MM.1S (cell line): ENCODE measurements around the gene SHC4.

ENCODE experiments used
- DNase-seq: peaks from one replicate; pipeline ENCODE4 v3.0.0-alpha.2; 2015
- H2AFZ ChIP-seq: fragments of 300-600 bp; sonication (generic); 2 replicates; pipeline ENCODE4 v1.6.0; 2016; ENCODE audit warnings: antibody characterized with exemption, low read length
- H3F3A ChIP-seq: fragments of 300-600 bp; sonication (generic); 2 replicates; pipeline ENCODE4 v1.6.1; 2016; ENCODE audit warnings: mild to moderate bottlenecking, antibody characterized with exemption, low read length, moderate library complexity, mixed read lengths; ENCODE audit not compliant: insufficient read depth
- H3K27ac ChIP-seq: fragments of 300-600 bp; sonication (generic); 2 replicates; pipeline ENCODE4 v1.5.1; 2016; ENCODE audit warnings: mild to moderate bottlenecking, low read length
- H3K27me3 ChIP-seq: fragments of 300-600 bp; sonication (generic); replicated peaks from 2 replicates; pipeline ENCODE4 v1.6.0; 2016; ENCODE audit warnings: low read length; ENCODE audit not compliant: insufficient read depth
- H3K36me3 ChIP-seq: fragments of 300-600 bp; sonication (generic); replicated peaks from 2 replicates; pipeline ENCODE4 v1.6.1; 2016; ENCODE audit warnings: mild to moderate bottlenecking, low read length, mixed read lengths; ENCODE audit not compliant: insufficient read depth
- H3K4me1 ChIP-seq: fragments of 300-600 bp; sonication (generic); 2 replicates; pipeline ENCODE4 v1.6.1; 2016; ENCODE audit warnings: low read length, mixed read lengths
- H3K4me2 ChIP-seq: fragments of 300-600 bp; sonication (generic); 2 replicates; pipeline ENCODE4 v1.6.0; 2016; ENCODE audit warnings: low read depth, low read length
- H3K4me3 ChIP-seq: fragments of 300-600 bp; sonication (generic); 2 replicates; pipeline ENCODE4 v1.5.1; 2016; ENCODE audit warnings: low read length, mixed read lengths
- H3K79me2 ChIP-seq: fragments of 300-600 bp; sonication (generic); 2 replicates; pipeline ENCODE4 v1.6.1; 2016; ENCODE audit warnings: mixed run types, low read length, mixed read lengths
- H3K9ac ChIP-seq: fragments of 300-600 bp; sonication (generic); 2 replicates; pipeline ENCODE4 v1.6.1; 2016; ENCODE audit warnings: low read length, mixed read lengths
- H3K9me2 ChIP-seq: fragments of 300-600 bp; sonication (generic); replicated peaks from 2 replicates; pipeline ENCODE4 v1.6.1; 2016; ENCODE audit warnings: mild to moderate bottlenecking, low read length, mixed read lengths; ENCODE audit not compliant: insufficient read depth
- H3K9me3 ChIP-seq: fragments of 300-600 bp; sonication (generic); replicated peaks from 2 replicates; pipeline ENCODE4 v1.6.1; 2016; ENCODE audit warnings: mild to moderate bottlenecking, low read length, mixed read lengths; ENCODE audit not compliant: insufficient read depth
- H4K20me1 ChIP-seq: fragments of 300-600 bp; sonication (generic); 2 replicates; pipeline ENCODE4 v1.6.1; 2016; ENCODE audit warnings: mild to moderate bottlenecking, low read length, moderate library complexity, mixed read lengths; ENCODE audit not compliant: insufficient read depth
- EZH2 ChIP-seq: fragments of 300-600 bp; sonication (generic); optimal IDR thresholded peaks from 2 replicates; pipeline ENCODE3; 2017; ENCODE audit warnings: low read depth, mild to moderate bottlenecking, antibody characterized with exemption, low read length, mixed read lengths
- EZH2phosphoT487 ChIP-seq: fragments of 300-600 bp; sonication (generic); IDR thresholded peaks from 2 replicates; pipeline ENCODE4 v1.6.1; 2018; ENCODE audit warnings: antibody characterized with exemption, low read length
- TF ChIP-seq, protein P1 (sequence below): fragments of 300-600 bp; sonication (generic); IDR thresholded peaks from 2 replicates; pipeline ENCODE4 v1.5.1; 2016; ENCODE audit warnings: antibody characterized with exemption, low read length, mixed read lengths

Gene SHC4

GRCh38 chr15:48922046-48922445 is 41.7 kb downstream of the SHC4 start:
- H2AFZ ChIP-seq = no peak overlapping the region
- H3K27ac ChIP-seq = no peak overlapping the region
- H3K79me2 ChIP-seq = no peaks in the 10 kb centered on the region
- TF ChIP-seq, protein P1, sequence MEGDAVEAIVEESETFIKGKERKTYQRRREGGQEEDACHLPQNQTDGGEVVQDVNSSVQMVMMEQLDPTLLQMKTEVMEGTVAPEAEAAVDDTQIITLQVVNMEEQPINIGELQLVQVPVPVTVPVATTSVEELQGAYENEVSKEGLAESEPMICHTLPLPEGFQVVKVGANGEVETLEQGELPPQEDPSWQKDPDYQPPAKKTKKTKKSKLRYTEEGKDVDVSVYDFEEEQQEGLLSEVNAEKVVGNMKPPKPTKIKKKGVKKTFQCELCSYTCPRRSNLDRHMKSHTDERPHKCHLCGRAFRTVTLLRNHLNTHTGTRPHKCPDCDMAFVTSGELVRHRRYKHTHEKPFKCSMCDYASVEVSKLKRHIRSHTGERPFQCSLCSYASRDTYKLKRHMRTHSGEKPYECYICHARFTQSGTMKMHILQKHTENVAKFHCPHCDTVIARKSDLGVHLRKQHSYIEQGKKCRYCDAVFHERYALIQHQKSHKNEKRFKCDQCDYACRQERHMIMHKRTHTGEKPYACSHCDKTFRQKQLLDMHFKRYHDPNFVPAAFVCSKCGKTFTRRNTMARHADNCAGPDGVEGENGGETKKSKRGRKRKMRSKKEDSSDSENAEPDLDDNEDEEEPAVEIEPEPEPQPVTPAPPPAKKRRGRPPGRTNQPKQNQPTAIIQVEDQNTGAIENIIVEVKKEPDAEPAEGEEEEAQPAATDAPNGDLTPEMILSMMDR = no peak
- TF ChIP-seq EZH2 = no peak
- no peak for TF ChIP-seq EZH2phosphoT487
- H3K9ac ChIP-seq = no peak overlapping the region
- no peaks in the 10 kb centered on the region for H3K9me3 ChIP-seq
- H3K4me1 ChIP-seq = no peaks in the 10 kb centered on the region
- no peak for DNase-seq
- no peaks in the 10 kb centered on the region for H3K9me2 ChIP-seq
- H3F3A ChIP-seq = no peaks in the 10 kb centered on the region
- H3K36me3 ChIP-seq = no peaks in the 10 kb centered on the region
- H4K20me1 ChIP-seq = no peaks in the 10 kb centered on the region
- H3K4me3 ChIP-seq = no peak overlapping the region
- no peak overlapping the region for H3K4me2 ChIP-seq
- H3K27me3 ChIP-seq = no peaks in the 10 kb centered on the region

- H3K9me2 ChIP-seq = no peaks in the 10 kb centered on the region
- no peak overlapping the region for H3K4me3 ChIP-seq
These were observed 47.0 kb downstream of the SHC4 start for GRCh38 chr15:48916721-48917120.

DNA sequence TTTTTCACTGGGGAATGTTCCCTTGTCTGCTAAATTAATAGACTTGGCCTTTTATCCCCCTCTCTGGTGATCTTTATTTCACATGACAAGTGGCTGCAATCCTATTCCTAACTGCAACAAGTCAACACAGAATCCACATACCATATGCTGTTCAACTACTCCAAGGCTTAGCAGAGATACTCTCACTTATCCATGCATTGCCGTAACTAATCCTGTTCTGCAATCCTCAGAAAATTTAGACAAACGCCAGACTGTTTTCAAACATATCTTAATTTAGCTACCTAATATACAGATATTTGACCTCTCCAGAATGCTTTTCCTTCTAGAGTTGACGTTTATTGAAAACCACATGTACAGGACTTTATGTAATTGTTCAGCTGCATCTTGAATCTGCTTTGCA is 47.9 kb downstream of the SHC4 start:
- no peaks in the 10 kb centered on the region for H4K20me1 ChIP-seq
- H3K9ac ChIP-seq = no peak overlapping the region
- no peaks in the 10 kb centered on the region for H3K9me3 ChIP-seq
- no peak overlapping the region for H2AFZ ChIP-seq
- H3K4me1 ChIP-seq = no peaks in the 10 kb centered on the region
- H3K4me2 ChIP-seq = no peak overlapping the region
- TF ChIP-seq, protein P1 = no peak
- TF ChIP-seq EZH2phosphoT487 (no peak), EZH2 (no peak)
- no peaks in the 10 kb centered on the region for H3K79me2 ChIP-seq
- H3F3A ChIP-seq = no peaks in the 10 kb centered on the region
- H3K9me2 ChIP-seq = no peaks in the 10 kb centered on the region
- no peak overlapping the region for H3K27ac ChIP-seq
- no peaks in the 10 kb centered on the region for H3K27me3 ChIP-seq
- no peak overlapping the region for H3K4me3 ChIP-seq
- DNase-seq = no peak
- H3K36me3 ChIP-seq = no peaks in the 10 kb centered on the region

More at GRCh38 chr15:48916721-48917120, 47.0 kb downstream of the SHC4 start:
- no peaks in the 10 kb centered on the region for H3K27me3 ChIP-seq
- no peak overlapping the region for H3K4me2 ChIP-seq
- no peak for DNase-seq
- H4K20me1 ChIP-seq = no peaks in the 10 kb centered on the region
- no peak for TF ChIP-seq EZH2phosphoT487
- TF ChIP-seq, protein P1 = no peak
- TF ChIP-seq EZH2 = no peak
- H3K79me2 ChIP-seq = no peaks in the 10 kb centered on the region
- no peaks in the 10 kb centered on the region for H3F3A ChIP-seq
- no peaks in the 10 kb centered on the region for H3K4me1 ChIP-seq
- no peak overlapping the region for H3K27ac ChIP-seq
- no peak overlapping the region for H3K9ac ChIP-seq
- no peaks in the 10 kb centered on the region for H3K9me3 ChIP-seq
- no peaks in the 10 kb centered on the region for H3K36me3 ChIP-seq
- no peak overlapping the region for H2AFZ ChIP-seq

GRCh38 chr15:48914717-48915116 is 49.0 kb downstream of the SHC4 start:
- no peak overlapping the region for H2AFZ ChIP-seq
- no peak overlapping the region for H3K4me2 ChIP-seq
- H3K4me1 ChIP-seq = no peaks in the 10 kb centered on the region
- H3K9me2 ChIP-seq = no peaks in the 10 kb centered on the region
- H3F3A ChIP-seq = no peaks in the 10 kb centered on the region
- no peak for DNase-seq
- H3K9me3 ChIP-seq = no peaks in the 10 kb centered on the region
- H3K36me3 ChIP-seq = no peaks in the 10 kb centered on the region
- H3K4me3 ChIP-seq = no peak overlapping the region
- H3K27ac ChIP-seq = no peak overlapping the region
- H4K20me1 ChIP-seq = no peaks in the 10 kb centered on the region
- H3K9ac ChIP-seq = no peak overlapping the region
- no peaks in the 10 kb centered on the region for H3K27me3 ChIP-seq
- no peaks in the 10 kb centered on the region for H3K79me2 ChIP-seq
- TF ChIP-seq, protein P1 = no peak
- TF ChIP-seq EZH2 (no peak), EZH2phosphoT487 (no peak)
